Measurements from ENCODE around the gene RNF148. TPM values are rescaled to one million over a fixed set of nuclear protein-coding genes. Genes with fewer than 3 reads are reported as not detected.

RNF148 gene
- total RNA-seq, 1 donor from 2014 or later: not detected

Other genes starting within 250 kb of the RNF148 start
- 0.24 TPM for gene RNF133, start 3.8 kb downstream of the RNF148 start, total RNA-seq
- 2.4 TPM for gene CADPS2, start 183.5 kb upstream of the RNF148 start, total RNA-seq

All from esophagus mucosa (tissue), 1 donor.